SHP77 (cell line): ENCODE results near the gene CMTM5.
"Not testable (repeated sequence)": the region's sequence is repeated elsewhere in the genome, so short reads cannot be mapped to it uniquely, and the experiment has no call there.

Experiments
- DNase-seq, 2 experiments: peaks; one replicate each; lab custom pipeline; 2025; lab: John Stamatoyannopoulos, UW

CMTM5 gene

DNA sequence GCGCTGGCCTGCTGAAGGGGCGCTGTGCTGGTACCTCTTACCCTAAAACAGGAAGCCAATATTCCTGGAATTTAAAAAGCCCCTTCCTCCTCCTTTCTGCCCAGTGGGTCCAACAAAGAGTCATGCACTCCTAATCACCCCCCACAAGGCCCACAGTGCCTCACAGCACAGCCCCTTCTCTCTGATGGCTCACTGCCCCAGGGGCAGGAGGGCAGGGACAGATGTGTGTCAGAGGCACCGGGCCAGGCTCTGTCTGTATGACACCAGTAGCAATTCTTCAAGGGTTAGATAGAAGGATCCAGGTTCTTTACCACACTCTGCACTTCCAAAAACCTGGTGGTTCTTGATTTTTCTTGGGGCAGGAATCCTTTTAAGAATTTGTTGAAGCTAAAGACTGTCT, 22.3 kb downstream of the CMTM5 start:
- no peak for DNase-seq

DNA sequence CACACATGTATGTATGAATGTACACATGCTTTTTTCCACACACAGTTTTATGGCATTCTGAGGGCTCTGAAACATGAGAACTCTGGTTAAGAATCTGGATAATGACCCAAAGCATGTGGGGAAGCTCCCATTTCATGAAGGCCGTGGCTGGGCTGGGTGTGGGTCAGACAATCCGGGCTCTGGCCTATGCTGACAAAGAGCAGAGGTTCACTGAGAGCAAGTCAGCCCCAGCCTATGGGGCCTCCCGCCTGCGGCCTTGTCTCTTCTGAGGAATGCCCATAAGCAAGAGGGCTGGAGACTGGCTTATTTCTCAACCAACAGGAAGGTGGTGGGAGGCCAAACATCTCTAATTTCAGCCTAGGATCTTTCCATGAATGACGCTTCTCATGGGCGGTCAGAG, 22.7 kb downstream of the CMTM5 start:
- DNase-seq, result no peak

DNA sequence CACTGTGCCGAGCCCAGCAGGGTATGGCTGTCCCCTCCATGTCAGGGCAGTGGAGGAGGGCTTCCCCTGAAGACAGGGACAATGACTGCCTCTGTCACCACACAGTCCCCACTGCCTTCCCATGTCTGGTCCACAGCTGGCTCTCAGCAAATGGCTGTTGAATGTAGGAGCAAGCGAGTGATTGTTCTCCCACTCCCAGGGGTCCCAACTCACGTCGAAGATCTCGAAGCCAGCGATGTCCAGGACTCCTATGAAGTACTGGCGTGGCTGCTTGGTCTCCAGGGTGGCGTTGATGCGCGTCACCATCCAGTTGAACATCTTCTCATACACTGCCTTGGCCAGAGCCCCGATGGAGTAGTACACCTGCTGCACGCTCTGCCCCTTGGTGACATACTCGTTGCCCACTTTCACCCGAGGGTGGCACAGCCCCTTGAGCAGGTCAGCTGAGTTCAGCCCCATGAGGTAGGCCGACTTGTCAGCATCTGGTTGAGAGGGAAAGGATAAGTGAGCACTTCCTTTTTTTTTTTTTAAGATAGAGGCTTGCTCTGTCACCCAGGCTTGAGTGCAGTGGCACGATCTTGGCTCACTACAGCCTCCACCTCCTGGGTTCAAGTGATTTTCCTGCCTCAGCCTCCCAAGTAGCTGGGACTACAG, 23.8 kb downstream of the CMTM5 start:
- DNase-seq, result not testable (repeated sequence)

DNA sequence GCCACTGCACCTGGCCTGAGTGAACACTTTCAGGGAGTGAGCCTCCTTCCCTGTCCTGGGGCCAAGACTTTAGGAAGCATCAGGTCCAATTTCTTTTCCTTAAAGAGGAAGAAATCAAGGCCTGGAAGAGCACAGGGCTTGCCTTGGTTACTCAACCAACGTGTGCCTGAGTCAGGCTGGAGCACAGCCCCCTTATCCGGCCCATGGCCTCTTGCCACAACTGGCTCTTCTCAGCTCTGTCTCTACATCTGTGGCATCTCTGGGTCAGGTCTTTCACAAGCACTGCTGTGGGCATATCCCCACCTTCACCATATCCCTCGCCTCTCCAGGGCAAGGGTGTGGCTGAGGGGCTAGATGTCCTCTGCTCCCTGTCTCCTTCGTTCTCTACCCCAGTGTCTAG, 24.4 kb downstream of the CMTM5 start:
- no peak for DNase-seq

DNA sequence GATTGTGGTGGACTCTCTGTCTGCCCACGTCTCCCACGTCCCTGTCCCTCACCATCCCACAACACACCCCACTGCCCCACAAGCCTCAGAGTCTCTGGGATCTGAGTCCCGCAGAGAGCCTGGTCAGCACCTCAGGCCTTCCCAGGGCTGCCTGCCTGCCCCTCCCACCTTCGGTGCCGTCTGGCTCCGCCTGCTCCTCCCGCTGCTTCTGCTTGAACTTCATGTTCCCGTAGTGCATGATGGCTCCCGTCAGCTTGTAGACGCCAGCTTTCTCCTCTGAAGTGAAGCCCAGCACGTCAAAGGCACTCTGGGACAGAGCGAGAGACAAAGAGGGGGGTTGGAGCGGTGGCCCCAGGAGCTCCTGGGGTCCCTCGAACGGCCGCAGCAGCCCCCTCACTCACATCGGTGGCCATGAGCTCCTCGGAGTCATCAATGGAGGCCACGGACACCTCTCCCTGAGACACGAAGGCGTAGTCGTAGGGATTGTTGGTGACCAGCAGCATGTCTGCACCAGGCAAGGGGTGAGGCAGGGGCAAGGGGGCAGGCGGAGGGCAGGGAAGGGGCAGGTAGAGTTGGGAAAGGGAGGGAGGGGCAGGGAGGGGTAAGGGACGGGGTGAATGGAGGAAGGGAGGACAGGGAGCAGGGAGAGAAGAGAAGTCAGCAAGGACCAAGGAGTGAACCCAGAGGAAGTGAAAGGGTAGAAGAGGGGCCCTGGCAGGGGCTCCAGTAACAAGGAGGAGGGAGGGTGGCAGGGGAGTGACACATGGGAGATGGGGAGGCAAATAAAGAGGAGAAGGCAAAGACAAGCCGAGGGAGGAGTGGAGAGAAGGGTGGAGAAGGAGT, 25.7 kb downstream of the CMTM5 start:
- DNase-seq, result no peak

DNA sequence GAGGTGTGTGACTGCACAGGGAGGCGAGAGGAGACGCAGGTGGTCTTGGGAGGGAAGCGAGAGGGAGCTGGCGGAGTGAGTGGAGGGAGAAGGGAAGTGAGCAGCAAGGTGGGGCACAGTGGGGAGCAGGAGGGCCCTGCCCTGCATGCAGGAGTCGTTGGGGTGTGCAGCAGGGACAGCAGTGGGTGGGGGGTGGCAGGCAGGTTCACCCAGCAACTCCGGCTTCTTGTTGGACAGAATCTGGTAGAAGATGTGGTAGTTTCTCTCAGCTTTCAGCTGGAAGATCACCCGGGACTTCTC, 26.2 kb downstream of the CMTM5 start:
- no peak for DNase-seq

DNA sequence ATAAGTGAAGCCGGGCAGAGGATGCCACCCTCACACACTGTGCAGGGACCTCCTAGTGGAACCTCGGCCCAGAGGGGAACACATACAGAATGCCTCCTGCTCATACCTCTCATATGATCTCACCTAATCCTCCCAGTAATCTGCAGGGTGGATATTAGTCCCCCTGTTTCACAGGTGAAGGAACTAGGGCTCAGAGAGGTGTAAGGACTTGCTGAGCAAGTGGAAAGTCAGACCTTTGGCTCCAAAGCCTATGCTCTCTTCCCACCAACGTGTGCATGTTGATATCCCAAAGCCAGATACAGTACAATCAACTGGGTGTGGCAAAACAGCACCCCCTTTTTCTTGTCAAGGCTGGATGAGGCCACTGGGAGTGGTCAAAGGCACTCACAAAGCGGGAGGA, 27.1 kb downstream of the CMTM5 start:
- no peak for DNase-seq

DNA sequence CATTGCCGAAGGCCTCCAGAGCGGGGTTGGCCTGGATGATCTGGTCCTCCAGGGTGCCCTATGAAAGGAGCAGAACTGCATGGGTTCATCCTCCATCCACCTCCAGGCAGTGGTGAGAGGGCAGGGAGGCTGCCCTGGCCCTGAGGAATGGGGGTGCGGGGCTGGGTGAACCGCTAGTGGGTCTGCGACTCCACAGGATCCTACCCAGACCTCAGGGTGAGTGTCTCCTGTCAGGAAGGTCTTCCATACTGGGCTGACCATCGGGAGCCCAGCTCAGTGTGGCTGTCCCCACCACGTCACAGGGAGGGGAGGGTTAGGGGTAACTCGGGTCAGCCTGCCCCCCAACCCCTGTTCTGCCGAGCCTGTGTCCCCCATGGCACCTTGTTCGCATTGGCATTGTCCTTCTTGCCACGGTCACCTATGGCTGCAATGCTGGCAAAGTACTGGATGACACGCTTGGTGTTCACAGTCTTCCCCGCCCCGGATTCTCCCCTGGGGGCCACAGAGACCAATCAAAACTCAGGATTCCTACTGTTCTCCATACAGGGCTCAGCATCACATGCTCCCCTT, 27.6 kb downstream of the CMTM5 start:
- DNase-seq, result no peak

DNA sequence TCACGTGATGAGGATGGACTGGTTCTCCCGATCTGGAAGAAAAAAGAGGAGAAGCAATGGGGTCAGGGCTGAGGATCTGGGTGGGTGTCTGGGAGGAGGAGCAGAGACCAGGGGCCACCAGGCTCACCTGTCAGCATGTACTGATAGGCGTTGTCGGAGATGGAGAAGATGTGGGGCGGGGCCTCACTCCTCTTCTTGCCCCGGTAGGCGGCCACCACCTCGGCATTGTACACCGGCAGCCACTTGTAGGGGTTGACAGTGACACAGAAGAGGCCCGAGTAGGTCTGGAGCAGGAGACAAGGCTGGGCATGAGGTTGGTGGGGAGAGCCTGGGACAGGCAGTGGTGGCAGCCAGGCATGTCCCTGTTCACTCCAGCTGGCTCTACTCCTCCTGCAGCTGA, 28.2 kb downstream of the CMTM5 start:
- DNase-seq, result no peak

DNA sequence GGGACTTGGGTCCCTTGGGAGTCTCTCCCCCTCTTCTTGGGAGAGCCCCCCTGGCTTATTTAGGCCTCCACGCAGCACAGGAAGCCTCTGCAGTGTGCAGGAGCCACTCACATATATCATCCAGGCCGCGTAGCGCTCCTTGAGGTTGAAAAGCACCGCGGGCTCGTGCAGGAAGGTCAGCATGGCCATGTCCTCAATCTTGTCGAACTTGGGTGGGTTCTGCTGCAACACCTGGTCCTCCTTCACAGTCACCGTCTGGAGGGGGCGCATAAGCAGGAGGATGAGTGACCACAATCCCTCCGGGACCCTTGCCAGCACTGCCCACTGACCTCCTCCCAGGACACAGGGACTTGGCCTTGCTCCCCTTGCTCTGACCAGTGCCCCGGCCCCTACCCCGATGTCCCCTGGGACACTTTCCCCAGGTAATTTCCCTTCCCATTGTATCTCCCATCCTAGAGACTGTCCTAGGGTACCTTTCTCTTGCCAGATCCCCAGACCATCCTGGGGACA, 28.7 kb downstream of the CMTM5 start:
- DNase-seq, result no peak

DNA sequence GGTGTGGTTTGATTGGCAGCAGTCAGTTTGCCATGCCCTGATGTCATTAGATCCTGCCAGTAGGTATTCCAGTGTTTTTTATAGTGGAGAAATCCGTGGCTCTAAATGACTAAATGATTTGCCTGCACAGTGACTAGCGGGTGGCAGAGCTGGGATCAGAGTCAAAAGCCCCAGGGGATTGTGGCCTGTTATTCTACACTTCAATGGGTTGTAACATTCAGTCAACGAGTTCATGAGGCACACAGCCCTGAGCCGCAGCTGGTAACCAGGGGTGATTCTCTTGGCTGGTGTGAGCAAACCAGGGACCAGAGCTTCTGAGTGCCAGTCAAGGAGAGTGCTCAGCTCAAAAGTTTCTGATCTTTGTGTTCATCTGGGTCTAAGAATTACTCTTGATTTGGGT, 29.4 kb downstream of the CMTM5 start:
- no peak for DNase-seq

DNA sequence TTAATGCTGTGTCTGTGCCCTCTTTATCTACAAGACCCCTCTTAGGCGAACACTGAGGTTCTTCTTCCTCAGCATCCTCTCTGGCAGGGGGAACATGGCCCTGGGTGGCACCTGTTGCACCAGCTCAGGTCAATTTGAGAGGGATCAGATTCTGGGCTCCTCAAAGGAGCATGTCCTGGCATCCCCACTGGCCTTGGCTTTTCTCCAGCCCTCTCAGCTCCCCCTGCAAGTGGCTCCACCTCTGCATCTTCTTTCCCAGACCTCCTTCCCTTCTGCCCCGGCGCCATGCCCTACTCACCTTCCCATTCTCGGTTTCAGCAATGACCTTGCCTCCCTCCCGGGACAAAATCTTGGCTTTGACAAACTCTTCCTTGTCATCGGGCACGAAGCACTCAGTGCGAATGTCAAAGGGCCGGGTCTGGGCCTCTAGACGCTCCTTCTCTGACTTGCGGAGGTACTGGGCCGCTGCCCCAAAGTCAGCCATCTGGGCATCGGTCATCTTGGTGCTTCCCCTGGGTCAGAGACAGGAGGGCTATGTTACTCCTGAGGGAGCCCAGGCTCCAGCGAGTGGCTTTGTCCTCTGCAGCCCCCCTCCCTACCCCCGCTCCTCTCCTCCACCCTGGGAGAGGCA, 30.0 kb downstream of the CMTM5 start:
- no peak for DNase-seq

DNA sequence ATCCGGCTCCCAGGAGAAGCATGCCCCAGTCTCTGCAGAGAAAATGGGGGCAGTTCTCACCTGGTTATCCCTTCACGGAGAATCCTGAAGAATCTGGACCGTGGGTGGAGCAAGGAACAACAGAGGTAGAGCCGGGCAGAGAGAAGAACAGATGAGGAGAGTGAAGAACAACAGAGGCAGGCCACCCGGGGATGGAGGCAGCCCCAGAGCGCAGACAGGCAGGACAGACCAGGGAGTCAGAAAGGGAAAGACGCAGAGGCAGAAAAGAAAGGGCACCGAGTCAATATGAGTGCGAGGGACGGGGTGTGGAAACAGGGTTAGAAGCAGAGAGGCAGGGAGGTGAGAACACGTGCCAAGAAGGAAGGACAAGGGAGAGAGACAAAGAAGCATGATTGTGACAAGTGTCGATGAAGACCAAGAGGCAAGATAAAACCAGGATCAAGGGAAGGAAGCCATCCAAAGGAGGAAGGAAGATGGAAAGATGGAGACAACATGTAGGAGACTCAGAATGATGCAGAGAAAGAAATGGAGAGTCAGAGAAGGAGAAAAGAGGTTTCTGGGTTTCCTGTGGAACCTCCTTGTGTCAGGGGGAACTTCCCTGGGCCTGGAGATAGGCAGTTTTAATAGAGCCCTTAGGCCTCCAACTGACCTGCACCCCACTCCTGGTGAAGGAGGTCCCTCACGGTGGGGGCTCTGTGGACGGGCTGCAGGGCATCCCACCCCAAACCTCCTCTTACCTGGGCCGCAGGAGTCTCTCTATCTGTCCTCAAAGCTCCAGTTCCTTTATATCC, 30.9 kb downstream of the CMTM5 start, which contains the start of gene MYH6:
Gene MYH6, minus strand, starts transcription at position 758 of the 791 bp plus-strand sequence. CDS start 1,050 bp downstream, outside the sequence.
- no peak for DNase-seq

DNA sequence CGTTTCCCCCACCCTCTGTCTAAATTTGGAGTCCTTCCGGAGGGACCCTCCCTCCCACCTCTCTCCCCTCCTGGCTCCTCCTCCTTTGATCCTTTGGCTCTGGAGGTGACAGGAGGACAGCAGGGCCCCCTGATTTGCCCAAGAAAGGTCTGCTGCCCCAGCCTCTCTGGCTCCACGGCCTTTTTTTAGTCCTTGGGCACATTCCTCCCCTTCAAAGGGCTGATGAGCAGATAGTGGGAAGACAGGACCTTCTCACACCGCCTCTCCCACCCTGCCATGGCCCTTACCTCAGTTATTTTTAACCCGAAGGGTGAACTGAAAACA, 31.4 kb downstream of the CMTM5 start:
- no peak for DNase-seq

DNA sequence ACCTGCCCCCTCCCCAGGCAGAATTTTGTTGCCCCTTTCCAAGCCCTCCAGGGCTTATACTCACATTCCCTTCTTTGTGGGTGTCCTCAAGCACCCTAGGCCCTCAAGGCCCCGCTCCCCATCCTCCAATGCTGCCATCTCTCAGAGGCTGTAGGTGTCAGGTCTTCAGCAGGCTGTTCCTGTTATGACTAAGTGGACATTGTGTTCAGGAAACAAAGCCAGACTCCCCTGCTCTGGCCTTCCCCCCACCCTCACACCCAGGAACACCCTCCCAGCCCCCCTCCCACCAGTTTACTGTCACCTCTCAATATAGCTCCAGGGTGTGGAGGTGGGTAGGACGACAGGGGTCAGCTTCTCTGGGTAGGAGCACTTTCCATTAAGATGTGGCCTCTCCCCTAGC, 32.6 kb downstream of the CMTM5 start:
- no peak for DNase-seq

DNA sequence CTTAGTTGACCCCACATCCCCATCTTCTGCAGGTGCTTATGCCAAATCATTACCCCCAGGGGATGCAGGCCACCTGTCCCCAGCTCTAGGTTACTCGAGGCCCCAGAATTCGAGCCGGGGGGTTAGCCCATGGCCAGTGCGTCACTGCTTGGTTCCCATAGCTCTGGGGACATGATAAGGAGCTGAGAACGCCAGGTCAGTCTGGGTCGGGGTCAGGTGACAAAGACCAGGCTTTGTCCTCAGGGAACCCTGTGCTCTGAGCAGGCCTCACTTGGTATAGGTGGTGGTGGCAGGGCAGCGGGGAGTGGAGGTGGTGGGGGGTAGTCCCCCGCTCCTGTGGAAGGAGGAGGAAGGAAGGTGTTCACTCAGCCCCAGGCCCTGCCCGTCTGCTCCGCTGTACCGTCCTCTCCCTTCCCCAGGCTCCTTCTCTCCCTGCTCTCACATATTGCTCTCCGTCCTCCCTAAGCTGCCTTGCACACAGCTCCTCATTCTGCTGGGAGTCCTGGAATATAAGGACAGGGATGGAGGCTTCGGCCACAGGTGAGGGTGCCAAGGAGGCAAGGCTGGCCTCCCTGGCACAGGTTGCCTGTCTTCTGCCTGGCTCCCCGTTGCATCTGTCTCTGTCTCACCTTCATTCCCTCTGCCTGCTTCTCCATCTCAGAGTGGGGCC, 33.3 kb downstream of the CMTM5 start:
- DNase-seq, result no peak

DNA sequence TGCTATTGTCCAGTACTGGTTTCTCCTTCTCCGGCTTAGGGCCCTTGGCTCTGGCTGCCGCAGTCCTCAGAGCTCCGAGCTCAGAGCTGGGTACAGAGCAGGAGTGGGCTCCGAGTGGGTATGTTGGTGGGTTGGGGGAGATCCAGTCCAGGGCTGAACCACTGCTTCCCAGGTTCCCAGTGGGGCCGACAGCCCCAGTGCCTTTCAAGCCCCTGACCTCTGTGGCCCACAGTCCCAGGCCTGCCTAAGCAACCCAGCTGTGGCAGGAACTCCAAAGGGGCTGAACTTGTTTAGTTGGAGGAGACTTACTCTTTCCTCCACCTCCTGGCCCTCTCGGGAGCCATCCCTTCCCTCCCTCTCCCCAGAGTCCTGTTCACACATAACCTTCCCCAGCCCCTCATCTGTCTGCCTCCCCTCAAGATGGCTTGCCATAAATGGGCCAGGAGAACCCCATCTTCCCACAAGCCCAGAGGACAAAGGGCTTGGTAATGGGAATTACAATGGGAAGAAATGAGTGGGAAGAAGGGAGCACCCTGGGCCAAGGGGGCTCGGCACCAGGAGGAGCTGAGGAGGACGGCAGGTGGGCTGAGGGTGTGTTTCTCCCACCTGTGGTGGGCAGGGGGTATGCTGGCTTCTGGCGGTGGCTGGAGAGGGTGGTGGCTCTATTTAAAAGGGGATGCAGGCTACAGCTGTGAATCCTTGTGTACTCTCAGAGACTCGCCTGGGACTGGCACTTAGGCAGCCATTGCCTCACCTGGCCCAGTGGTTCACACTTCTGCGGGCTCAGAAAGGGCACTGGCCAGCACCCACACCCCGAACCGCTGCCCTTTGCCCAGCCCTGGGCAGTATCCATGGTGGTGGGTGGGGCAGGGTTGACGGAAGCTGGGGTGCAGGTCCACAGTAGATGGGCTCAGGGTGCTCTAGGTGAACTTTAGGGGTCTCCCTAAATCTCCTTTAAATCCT, 35.0 kb downstream of the CMTM5 start:
- no peak for DNase-seq

DNA sequence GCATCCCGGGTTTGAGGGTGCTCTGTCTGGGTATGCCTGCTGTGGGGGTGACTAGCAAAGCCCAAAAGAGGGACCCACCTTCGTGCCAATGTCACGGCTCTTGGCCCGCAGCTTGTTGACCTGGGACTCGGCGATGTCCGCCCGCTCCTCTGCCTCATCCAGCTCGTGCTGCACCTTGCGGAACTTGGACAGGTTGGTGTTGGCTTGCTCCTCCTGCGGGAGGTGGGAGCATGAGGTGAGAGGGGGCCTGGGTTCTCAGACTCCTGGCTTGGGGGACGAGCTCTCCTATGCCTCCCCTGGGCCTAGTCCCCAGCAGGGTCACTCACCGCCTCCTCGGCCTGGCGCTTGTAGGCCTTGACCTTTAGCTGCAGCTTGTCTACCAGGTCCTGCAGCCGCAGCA, 36.8 kb downstream of the CMTM5 start:
- DNase-seq, result no peak

DNA sequence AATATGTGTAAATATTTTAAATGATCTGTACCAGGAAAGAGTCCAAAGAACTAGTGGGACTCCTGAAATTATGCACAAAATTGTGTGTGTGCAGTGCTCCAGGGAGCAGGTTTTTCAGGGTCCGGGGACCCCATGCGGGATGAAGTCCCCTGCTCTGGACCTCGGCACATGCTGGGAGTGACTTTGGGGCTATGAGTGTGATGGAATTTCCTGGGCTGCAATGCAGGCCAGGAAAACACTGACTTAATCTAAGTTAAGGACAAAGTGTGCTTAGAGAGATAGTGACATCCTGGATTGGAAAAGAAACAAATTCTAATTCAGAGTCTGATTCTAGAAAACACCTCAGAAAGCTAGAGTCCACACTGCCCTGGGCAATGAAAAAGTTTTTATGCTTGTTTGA, 37.4 kb downstream of the CMTM5 start:
- no peak for DNase-seq
